Fibroblast of pulmonary artery (primary cell): Measurements from ENCODE around the gene SELENON.

Experiments used
- DNase-seq: peaks from one replicate; pipeline ENCODE4 v3.0.0-alpha.2; 2010; ENCODE audit warnings: low read depth
- H3K4me3 ChIP-seq: replicated peaks from 2 replicates; pipeline ENCODE4 v1.5.1; 2011; ENCODE audit warnings: low read depth, mild to moderate bottlenecking, control low read depth, low read length, moderate library complexity
- TF ChIP-seq, protein P1 (sequence below): IDR thresholded peaks from 2 replicates; pipeline ENCODE4 v1.5.1; 2011; ENCODE audit warnings: mild to moderate bottlenecking, control low read depth, low read length, inconsistent platforms; ENCODE audit errors: missing control alignments

Gene SELENON

DNA sequence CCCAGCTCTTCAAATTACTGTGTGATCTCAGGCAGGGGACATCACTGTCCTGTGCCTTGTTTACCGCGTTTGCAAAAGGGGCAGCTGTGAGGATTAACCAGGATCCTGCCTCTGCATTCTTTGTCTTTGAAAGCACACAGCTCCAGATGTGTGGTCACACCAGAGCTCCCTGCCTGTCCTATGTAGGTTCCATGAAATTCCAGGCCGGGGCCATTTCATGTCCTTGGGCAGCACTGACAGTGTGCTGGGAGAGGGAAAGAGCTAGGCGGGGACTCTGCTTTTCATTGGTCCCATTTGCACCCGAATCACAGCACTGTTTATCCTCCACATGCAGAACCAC lies 42.2 kb upstream of the SELENON start:
- DNase-seq = no peak
- TF ChIP-seq, protein P1, sequence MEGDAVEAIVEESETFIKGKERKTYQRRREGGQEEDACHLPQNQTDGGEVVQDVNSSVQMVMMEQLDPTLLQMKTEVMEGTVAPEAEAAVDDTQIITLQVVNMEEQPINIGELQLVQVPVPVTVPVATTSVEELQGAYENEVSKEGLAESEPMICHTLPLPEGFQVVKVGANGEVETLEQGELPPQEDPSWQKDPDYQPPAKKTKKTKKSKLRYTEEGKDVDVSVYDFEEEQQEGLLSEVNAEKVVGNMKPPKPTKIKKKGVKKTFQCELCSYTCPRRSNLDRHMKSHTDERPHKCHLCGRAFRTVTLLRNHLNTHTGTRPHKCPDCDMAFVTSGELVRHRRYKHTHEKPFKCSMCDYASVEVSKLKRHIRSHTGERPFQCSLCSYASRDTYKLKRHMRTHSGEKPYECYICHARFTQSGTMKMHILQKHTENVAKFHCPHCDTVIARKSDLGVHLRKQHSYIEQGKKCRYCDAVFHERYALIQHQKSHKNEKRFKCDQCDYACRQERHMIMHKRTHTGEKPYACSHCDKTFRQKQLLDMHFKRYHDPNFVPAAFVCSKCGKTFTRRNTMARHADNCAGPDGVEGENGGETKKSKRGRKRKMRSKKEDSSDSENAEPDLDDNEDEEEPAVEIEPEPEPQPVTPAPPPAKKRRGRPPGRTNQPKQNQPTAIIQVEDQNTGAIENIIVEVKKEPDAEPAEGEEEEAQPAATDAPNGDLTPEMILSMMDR = no peak
- no peak overlapping the region for H3K4me3 ChIP-seq

DNA sequence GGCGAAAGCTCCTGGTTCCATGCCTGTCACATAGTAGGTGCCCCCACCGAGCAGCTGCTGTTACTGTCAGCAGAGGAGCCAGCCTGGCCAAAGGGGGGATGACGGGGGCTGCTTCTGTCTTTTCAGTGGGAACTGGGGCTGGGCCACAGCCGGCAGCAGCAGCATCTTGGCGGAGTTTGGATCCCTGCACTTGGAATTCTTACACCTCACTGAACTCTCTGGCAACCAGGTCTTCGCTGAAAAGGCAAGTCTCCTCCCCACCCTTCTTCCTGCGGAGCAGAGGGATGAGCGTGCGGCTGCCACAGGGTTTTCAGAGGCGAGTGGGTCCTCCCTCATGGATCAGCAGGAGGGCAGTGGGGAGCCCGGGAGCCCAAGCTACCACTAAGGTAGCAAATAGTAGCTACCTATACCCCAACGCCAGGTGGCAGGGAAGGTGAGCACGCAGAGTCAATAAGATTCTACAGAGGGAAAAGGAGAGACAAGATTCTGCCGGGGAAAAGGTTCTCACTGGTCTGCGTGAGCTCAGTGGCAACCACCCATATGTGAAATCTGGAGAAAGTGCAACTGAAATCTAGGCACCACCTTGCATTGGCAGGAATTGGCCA lies 41.4 kb upstream of the SELENON start:
- no peak overlapping the region for H3K4me3 ChIP-seq
- TF ChIP-seq, protein P1 = no peak
- no peak for DNase-seq

DNA sequence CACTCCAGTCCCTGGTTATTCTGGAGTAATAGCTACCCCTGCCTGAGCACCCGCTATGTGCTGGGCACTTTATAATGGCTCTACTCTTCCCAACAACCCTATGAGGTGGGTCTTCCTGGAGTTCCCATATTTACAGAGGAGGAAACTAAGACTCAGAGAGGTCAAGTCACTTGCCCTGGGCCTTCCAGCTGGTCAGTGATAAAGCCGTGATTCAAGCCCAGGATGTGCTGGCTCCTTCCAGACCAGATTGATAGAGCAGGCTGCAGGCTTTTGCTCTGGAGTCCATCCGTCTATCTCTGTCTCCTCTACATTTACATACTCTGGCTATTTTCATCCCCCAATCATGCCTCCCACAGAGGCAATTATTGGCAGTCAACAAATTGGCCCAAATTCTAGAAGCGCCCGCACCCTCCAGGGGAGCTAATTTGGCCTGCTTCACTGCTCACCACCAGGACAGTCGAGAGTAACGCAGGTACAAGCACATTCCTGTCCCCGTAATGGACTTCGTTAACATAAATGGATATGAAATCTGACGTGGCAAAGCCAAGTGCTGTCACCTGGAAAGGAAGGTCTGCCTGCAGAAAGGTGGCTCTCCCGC lies 39.8 kb upstream of the SELENON start:
- DNase-seq = no peak
- TF ChIP-seq, protein P1 = no peak
- no peak overlapping the region for H3K4me3 ChIP-seq

DNA sequence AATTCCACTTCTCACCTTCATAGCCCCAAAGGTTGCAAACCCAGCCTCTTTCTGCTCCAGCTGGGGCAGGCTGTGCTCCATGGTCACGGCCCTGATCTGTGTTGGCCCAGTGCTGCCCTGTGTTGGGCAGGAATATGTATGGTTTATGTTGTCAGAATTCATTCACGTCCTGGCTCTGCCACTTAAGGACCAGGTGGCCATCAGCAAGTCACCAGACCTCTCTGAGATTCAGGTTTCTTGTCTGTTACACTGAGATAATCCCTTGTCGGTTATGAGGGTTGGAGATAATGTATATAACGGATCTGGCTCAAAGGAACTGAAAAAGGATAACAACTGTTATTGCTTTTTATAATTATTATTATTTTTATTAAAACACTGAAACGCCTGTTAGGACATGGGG lies 39.1 kb upstream of the SELENON start:
- no peak overlapping the region for H3K4me3 ChIP-seq
- TF ChIP-seq, protein P1 = no peak
- DNase-seq = no peak

DNA sequence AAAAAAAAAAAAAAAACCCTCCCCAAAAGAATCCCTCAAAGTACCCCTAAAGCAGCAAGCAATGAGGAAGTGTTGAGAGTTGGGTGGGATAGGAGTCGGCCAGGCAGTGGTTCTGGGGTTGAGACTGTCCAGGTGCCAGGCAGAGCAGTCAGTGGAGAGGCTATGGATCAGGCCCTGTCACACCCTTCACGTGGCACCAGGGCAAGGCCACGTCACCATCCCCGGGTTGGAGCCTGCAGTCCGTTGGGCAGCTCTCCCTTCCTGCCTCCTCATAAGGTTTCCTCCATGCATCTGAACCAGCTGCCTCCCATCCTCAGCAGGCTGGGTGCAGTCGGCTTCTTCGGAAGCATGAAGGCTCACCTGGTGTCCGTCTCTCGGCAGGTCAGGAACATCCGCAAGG lies 36.5 kb upstream of the SELENON start:
- no peak overlapping the region for H3K4me3 ChIP-seq
- TF ChIP-seq, protein P1 = no peak

DNA sequence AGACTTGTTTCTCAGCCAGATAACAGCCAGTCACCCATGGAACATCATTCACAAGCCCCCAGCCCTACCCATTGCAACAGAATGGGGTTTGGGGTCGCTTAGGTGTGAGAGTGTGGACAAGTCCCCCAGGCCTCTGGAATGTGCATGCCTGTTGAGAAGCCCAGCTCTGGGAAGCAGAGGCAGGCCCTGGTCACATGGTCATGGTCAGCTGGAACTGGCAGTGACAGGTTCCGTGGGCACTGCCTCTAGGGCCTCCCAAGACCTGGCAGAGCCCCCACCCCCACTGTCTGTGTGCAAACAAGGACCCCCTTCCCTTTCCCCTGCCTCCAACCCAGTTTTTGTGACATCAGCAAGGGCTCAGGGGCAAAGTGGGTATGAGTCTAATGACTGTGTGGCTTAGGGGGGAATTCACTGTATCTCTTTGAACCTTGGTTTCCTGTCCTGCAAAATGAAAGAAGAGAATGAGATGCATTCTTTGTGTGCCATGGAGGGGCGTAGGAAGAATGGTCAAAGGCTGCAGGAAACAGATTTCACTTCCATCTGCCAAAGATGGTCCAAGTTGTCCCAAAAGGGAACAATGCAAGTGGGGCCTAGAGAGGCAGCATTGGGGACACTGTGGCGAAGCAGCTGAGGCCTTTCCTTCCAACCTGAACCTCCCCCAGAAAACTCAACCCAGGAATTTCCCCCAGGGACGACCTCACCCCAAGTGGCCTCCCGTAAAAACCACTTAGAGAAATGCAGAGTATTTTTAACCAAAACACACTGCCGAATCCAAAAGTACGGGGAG lies 34.7 kb upstream of the SELENON start:
- DNase-seq = no peak
- TF ChIP-seq, protein P1 = no peak
- no peak overlapping the region for H3K4me3 ChIP-seq

More for the DNA sequence above, 36.5 kb upstream of the SELENON start:
- DNase-seq = no peak
